ENCODE data around the gene PGLYRP2. TPM values are rescaled to one million over a fixed set of nuclear protein-coding genes. Genes with fewer than 3 reads are reported as not detected.

Gene PGLYRP2
- total and polyA plus RNA-seq, 2 of the 13 experiments (the other 11 are each of a cell fraction or from before 2014, with no cell fraction given) = 0.04 to 1.0 TPM

DNA sequence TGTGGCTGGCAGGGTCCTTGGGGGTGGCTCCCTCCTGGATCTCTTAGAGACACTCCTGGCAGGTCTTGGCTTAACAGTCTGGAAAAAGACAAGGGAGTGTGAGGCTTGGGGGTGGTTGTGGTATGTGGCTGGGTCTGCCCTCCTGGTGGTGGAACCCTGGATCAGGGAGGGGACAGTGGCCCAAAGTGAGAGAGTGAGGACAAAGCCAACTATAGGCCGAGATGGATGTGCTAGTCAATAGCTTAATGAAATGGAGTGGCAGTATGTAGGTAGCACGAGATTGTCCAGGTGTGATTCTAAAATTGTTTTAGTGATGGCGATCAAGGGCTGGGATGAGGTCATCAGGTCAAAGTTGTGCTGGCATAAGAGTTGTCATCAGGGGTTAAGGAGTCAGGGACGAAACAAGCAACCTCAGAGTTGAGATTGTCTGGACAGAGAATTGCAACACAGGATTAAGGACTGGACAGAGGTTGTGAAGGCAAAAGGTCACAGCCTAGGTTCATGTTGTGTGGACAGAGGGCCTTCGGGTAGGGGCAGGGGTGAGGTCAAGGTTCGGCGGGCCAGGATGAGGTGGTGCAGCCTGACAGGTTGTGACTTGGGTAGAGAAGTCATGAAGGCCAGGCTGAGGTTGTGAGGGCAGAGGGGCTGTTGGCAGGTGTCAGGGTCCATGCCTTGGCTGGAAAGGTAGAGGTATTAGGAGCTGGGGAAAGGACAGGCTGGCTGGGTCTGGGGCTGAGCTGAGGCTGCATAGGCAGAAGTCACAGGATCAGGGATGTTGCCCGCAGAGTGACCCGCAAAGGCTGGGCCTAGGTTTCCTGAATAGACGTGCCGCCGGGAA is 10.4 kb downstream of the PGLYRP2 start (continued):
- TF ChIP-seq ZNF724P (CRISPR knock-in tag; IDR thresholded peaks at IDR 0.05; ENCODE audit: borderline replicate concordance) = no peak
- TF ChIP-seq, protein P1, sequence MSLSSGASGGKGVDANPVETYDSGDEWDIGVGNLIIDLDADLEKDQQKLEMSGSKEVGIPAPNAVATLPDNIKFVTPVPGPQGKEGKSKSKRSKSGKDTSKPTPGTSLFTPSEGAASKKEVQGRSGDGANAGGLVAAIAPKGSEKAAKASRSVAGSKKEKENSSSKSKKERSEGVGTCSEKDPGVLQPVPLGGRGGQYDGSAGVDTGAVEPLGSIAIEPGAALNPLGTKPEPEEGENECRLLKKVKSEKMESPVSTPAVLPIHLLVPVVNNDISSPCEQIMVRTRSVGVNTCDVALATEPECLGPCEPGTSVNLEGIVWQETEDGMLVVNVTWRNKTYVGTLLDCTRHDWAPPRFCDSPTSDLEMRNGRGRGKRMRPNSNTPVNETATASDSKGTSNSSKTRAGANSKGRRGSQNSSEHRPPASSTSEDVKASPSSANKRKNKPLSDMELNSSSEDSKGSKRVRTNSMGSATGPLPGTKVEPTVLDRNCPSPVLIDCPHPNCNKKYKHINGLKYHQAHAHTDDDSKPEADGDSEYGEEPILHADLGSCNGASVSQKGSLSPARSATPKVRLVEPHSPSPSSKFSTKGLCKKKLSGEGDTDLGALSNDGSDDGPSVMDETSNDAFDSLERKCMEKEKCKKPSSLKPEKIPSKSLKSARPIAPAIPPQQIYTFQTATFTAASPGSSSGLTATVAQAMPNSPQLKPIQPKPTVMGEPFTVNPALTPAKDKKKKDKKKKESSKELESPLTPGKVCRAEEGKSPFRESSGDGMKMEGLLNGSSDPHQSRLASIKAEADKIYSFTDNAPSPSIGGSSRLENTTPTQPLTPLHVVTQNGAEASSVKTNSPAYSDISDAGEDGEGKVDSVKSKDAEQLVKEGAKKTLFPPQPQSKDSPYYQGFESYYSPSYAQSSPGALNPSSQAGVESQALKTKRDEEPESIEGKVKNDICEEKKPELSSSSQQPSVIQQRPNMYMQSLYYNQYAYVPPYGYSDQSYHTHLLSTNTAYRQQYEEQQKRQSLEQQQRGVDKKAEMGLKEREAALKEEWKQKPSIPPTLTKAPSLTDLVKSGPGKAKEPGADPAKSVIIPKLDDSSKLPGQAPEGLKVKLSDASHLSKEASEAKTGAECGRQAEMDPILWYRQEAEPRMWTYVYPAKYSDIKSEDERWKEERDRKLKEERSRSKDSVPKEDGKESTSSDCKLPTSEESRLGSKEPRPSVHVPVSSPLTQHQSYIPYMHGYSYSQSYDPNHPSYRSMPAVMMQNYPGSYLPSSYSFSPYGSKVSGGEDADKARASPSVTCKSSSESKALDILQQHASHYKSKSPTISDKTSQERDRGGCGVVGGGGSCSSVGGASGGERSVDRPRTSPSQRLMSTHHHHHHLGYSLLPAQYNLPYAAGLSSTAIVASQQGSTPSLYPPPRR (CRISPR knock-in tag; IDR thresholded peaks at IDR 0.05; ENCODE audit: borderline replicate concordance) = peak; percentile 78; the same call in 1 of the 2 replicates
- TF ChIP-seq, protein P2, sequence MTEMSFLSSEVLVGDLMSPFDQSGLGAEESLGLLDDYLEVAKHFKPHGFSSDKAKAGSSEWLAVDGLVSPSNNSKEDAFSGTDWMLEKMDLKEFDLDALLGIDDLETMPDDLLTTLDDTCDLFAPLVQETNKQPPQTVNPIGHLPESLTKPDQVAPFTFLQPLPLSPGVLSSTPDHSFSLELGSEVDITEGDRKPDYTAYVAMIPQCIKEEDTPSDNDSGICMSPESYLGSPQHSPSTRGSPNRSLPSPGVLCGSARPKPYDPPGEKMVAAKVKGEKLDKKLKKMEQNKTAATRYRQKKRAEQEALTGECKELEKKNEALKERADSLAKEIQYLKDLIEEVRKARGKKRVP (CRISPR knock-in tag; IDR thresholded peaks at IDR 0.05) = no peak
- peak; percentile 64; the same call in 1 of the 2 replicates for TF ChIP-seq HDAC1 (CRISPR knock-in tag; IDR thresholded peaks at IDR 0.05)
- no peak for TF ChIP-seq SOX5 (CRISPR knock-in tag; IDR thresholded peaks at IDR 0.05; ENCODE audit: borderline replicate concordance)
- TF ChIP-seq ZKSCAN8 (CRISPR knock-in tag; IDR thresholded peaks at IDR 0.05; ENCODE audit: borderline replicate concordance) = no peak
- no peak for TF ChIP-seq ZNF564 (CRISPR knock-in tag; IDR thresholded peaks at IDR 0.05)
- TF ChIP-seq, protein P3, sequence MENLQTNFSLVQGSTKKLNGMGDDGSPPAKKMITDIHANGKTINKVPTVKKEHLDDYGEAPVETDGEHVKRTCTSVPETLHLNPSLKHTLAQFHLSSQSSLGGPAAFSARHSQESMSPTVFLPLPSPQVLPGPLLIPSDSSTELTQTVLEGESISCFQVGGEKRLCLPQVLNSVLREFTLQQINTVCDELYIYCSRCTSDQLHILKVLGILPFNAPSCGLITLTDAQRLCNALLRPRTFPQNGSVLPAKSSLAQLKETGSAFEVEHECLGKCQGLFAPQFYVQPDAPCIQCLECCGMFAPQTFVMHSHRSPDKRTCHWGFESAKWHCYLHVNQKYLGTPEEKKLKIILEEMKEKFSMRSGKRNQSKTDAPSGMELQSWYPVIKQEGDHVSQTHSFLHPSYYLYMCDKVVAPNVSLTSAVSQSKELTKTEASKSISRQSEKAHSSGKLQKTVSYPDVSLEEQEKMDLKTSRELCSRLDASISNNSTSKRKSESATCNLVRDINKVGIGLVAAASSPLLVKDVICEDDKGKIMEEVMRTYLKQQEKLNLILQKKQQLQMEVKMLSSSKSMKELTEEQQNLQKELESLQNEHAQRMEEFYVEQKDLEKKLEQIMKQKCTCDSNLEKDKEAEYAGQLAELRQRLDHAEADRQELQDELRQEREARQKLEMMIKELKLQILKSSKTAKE (CRISPR knock-in tag; IDR thresholded peaks at IDR 0.05; ENCODE audit: borderline replicate concordance) = peak; percentile 82
- no peak for TF ChIP-seq TCF7 (IDR thresholded peaks at IDR 0.05; ENCODE audit: low read depth)
- no peak for TF ChIP-seq ZNF737 (CRISPR knock-in tag; IDR thresholded peaks at IDR 0.05; ENCODE audit: borderline replicate concordance)
- no peak for TF ChIP-seq ZNF547 (CRISPR knock-in tag; IDR thresholded peaks at IDR 0.05)
- TF ChIP-seq ZNF33A (CRISPR knock-in tag; IDR thresholded peaks at IDR 0.05; ENCODE audit: borderline replicate concordance) = no peak
- no peak for TF ChIP-seq KAT7 (CRISPR knock-in tag; IDR thresholded peaks at IDR 0.05; ENCODE audit: borderline replicate concordance)
- TF ChIP-seq, protein P4, sequence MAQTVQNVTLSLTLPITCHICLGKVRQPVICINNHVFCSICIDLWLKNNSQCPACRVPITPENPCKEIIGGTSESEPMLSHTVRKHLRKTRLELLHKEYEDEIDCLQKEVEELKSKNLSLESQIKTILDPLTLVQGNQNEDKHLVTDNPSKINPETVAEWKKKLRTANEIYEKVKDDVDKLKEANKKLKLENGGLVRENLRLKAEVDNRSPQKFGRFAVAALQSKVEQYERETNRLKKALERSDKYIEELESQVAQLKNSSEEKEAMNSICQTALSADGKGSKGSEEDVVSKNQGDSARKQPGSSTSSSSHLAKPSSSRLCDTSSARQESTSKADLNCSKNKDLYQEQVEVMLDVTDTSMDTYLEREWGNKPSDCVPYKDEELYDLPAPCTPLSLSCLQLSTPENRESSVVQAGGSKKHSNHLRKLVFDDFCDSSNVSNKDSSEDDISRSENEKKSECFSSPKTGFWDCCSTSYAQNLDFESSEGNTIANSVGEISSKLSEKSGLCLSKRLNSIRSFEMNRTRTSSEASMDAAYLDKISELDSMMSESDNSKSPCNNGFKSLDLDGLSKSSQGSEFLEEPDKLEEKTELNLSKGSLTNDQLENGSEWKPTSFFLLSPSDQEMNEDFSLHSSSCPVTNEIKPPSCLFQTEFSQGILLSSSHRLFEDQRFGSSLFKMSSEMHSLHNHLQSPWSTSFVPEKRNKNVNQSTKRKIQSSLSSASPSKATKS (CRISPR knock-in tag; IDR thresholded peaks at IDR 0.05) = no peak
- TF ChIP-seq MATR3 (CRISPR knock-in tag; IDR thresholded peaks at IDR 0.05) = no peak
- TF ChIP-seq ZSCAN12 (CRISPR knock-in tag; IDR thresholded peaks at IDR 0.05) = no peak
- TF ChIP-seq ZNF484 (CRISPR knock-in tag; IDR thresholded peaks at IDR 0.05; ENCODE audit: borderline replicate concordance, low read depth) = no peak
- TF ChIP-seq HDAC2 (CRISPR knock-in tag; IDR thresholded peaks at IDR 0.05) = peak; percentile 25; the same call in 1 of the 2 replicates
- no peak for TF ChIP-seq IRF2 (CRISPR knock-in tag; IDR thresholded peaks at IDR 0.05)
